Choroid plexus epithelial cell (primary cell): ENCODE results near the gene CTIF.

Experiments used
- DNase-seq: peaks from one replicate; pipeline ENCODE4 v3.0.0-alpha.2; 2010; ENCODE audit warnings: low read depth
- H3K4me3 ChIP-seq: 2 replicates; pipeline ENCODE4 v1.5.1; 2011; ENCODE audit warnings: low read depth, mild to moderate bottlenecking, control low read depth, low read length, moderate library complexity
- TF ChIP-seq, protein P1 (sequence below): conservative IDR thresholded peaks from 2 replicates; pipeline ENCODE4 v1.5.1; 2011; ENCODE audit warnings: low read depth, mild to moderate bottlenecking, control low read depth, inconsistent platforms, low read length, moderate library complexity

The CTIF gene

DNA sequence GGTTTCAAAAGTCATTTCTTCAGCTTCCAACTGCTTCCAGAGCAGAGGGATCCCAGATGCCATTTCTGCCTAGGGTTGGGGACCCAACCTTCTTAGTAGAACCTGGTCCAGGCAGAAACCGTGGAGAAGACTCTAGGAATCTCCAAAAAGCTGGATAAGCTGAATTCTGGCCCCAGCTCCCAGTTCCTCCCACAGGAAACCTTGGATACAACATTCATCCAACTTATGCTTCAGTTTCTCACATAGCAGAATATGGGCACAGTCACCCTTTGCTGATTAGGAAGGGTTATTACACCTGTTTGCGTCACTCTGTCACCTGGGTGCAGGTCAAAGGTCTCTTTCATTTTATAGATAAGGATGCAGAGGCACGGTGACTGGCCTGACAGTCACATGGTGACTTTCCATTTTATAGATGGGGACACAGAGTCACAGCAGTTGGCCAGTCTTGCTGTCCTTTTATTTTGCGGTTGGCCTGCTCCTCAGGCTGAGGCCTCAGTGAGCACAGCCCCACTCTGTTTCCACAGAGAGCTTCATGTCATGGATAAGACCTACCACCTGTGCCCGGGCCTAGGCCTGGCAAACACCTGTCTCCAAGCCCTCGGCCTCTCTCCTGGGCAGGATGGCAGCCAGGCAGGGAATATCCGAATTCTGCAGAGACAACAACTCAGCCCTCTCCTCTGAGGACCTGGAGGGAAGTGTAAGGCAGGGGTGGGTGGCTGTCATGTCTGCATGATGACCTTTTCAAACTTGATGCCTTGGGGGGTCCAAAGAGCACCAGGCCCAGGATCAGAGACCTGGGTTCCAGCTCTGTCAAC is 263.1 kb downstream of the CTIF start:
- no peak for DNase-seq
- TF ChIP-seq, protein P1, sequence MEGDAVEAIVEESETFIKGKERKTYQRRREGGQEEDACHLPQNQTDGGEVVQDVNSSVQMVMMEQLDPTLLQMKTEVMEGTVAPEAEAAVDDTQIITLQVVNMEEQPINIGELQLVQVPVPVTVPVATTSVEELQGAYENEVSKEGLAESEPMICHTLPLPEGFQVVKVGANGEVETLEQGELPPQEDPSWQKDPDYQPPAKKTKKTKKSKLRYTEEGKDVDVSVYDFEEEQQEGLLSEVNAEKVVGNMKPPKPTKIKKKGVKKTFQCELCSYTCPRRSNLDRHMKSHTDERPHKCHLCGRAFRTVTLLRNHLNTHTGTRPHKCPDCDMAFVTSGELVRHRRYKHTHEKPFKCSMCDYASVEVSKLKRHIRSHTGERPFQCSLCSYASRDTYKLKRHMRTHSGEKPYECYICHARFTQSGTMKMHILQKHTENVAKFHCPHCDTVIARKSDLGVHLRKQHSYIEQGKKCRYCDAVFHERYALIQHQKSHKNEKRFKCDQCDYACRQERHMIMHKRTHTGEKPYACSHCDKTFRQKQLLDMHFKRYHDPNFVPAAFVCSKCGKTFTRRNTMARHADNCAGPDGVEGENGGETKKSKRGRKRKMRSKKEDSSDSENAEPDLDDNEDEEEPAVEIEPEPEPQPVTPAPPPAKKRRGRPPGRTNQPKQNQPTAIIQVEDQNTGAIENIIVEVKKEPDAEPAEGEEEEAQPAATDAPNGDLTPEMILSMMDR: no peak

GRCh38 chr18:48802543-48803290 is 263.9 kb downstream of the CTIF start:
- no peak for DNase-seq

More for the DNA sequence above, 263.1 kb downstream of the CTIF start:
- no peak overlapping the region for H3K4me3 ChIP-seq

GRCh38 chr18:48803518-48803917 is 264.7 kb downstream of the CTIF start:
- TF ChIP-seq, protein P1: no peak
- no peak for DNase-seq

More at GRCh38 chr18:48802543-48803290, 263.9 kb downstream of the CTIF start:
- H3K4me3 ChIP-seq: no peak overlapping the region
- TF ChIP-seq, protein P1: no peak

DNA sequence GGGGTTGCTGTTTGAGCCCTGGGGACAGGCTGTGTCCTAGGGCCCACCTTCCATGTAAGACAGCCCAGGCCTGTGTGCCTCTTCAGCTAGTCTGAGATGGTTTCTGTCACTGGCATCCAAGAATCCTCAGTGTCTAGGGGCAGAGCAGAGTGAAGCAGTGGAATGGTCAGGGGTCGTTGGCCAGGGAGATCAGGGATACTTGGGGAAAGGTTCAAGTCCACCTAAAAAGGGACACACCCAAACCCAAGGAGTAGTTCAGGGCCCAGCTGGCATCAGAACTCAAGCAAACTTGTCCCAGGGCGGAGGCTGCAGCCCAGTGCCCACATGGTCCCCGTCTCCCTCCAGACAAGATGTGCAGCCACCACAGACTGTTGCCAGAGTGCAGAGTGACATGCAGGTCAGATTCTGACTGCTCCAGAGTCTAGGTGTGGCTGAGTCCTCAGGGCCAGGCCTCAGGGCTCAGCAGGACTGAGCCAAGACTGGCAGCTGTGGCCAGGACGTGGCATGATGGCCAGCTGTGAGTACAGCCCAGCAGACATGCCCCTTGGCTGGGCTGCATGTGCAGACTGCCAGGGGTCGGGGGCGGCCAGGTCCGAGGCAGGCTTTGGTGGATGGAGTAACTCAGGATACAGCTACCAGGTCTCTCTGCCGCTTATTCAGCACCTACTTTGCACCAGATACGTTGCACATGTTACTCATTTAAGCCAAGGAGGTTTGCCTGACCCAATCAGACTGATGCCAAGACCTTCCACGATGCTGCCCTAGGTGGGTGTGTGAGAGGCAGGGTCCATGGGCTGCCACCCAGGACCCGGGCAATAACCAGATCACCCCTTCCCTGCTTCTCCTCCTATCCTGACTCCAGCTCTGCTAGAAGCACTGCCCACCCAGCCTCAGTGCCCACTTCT is 265.4 kb downstream of the CTIF start:
- H3K4me3 ChIP-seq: no peak overlapping the region
- TF ChIP-seq, protein P1: no peak
- DNase-seq: no peak

More at GRCh38 chr18:48803518-48803917, 264.7 kb downstream of the CTIF start:
- no peak overlapping the region for H3K4me3 ChIP-seq

DNA sequence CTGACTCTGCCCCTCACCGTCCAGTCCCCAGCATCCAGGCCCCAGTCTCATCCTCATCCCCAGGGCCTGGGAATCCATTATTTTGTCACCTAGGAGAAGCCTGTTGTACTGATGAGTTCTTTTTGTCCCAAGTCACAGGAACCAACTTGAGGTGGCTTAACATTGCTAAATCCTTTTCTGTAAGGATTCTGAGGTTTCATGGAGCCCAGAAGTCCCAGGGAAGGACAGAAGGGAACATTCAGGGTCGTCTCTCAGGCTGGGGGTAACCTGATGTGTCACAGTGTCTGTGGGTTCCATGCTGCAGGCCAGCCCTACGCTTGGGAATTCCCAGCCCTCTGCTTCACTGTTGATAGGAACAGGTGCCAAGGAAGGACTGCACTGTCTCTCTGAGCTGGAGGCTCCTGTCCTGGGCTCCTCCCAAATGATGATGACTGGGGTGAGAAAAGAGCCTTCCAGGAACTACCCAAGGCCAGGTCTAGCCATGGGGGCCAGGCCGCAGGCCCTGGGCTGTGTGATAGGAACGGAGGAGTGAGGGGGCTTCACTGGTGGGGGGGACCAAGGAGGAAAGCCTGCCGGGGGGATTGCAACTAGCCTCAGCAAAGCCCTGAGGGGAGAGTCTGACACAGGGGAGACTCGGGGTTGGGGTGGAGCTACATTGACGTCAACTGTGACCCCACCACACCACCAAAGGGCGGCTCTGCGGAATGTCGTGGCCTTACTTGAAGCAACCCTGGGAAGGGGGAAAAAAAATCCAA is 266.2 kb downstream of the CTIF start:
- TF ChIP-seq, protein P1: no peak
- no peak for DNase-seq
- H3K4me3 ChIP-seq: no peak overlapping the region
